ENCODE results near the gene TESMIN. TPM values are rescaled to one million over a fixed set of nuclear protein-coding genes. Genes with fewer than 3 reads are reported as not detected.

TESMIN gene
- total RNA-seq, 4 donors from 2014 or later: 1.2 to 57.4 (median 1.6) TPM; not detected in 1

GRCh38 chr11:68767672-68768071, 16.4 kb upstream of the TESMIN start:
- no peak for DNase-seq
- Histone ChIP-seq H3K4me3 (no peak overlapping the region), H3K4me1 (no peaks in the 10 kb centered on the region), H3K27me3 (no peaks in the 10 kb centered on the region), H3K27ac (no peak overlapping the region), H3K36me3 (no peaks in the 10 kb centered on the region), H3K9me3 (no peaks in the 10 kb centered on the region)
- TF ChIP-seq, protein P1, sequence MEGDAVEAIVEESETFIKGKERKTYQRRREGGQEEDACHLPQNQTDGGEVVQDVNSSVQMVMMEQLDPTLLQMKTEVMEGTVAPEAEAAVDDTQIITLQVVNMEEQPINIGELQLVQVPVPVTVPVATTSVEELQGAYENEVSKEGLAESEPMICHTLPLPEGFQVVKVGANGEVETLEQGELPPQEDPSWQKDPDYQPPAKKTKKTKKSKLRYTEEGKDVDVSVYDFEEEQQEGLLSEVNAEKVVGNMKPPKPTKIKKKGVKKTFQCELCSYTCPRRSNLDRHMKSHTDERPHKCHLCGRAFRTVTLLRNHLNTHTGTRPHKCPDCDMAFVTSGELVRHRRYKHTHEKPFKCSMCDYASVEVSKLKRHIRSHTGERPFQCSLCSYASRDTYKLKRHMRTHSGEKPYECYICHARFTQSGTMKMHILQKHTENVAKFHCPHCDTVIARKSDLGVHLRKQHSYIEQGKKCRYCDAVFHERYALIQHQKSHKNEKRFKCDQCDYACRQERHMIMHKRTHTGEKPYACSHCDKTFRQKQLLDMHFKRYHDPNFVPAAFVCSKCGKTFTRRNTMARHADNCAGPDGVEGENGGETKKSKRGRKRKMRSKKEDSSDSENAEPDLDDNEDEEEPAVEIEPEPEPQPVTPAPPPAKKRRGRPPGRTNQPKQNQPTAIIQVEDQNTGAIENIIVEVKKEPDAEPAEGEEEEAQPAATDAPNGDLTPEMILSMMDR (IDR thresholded peaks at IDR 0.05): no peak
- no peak for TF ChIP-seq POLR2A (IDR thresholded peaks at IDR 0.05)
- intact Hi-C loops (cut with DNase I; ENCODE audit: low total_unique reads): no loop called here

GRCh38 chr11:68766786-68767185, 15.5 kb upstream of the TESMIN start:
- intact Hi-C loops (cut with DNase I; ENCODE audit: low total_unique reads): no loop called here
- no peak overlapping the region for H3K4me3 ChIP-seq
- no peaks in the 10 kb centered on the region for H3K9me3 ChIP-seq
- no peaks in the 10 kb centered on the region for H3K27me3 ChIP-seq
- H3K36me3 ChIP-seq: no peaks in the 10 kb centered on the region
- no peaks in the 10 kb centered on the region for H3K4me1 ChIP-seq
- no peak for DNase-seq
- TF ChIP-seq, protein P1 (IDR thresholded peaks at IDR 0.05): no peak
- no peak for TF ChIP-seq POLR2A (IDR thresholded peaks at IDR 0.05)
- H3K27ac ChIP-seq: no peak overlapping the region

DNA sequence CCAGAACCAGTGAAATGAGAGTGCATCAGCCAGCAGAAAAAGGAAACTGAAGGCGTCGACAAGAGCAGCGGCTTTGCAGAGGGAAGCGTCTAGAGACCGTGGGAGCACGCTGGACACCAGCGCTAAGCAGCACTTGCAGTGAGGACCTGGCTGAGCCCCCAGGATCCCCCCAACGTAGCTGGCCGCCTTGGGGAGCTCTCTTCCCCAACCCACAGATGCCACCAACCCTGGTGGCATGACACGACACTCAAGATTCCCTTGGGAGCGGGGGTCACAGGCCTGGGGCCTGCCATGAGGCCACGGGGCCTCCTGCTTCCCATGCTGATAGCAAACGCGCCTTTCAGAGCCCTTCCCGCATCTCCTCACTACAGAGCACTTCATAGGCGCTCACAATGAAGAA, 13.4 kb upstream of the TESMIN start:
- intact Hi-C loops (cut with DNase I; ENCODE audit: low total_unique reads): no loop called here
- Histone ChIP-seq H3K4me1 (no peaks in the 10 kb centered on the region), H3K27me3 (no peaks in the 10 kb centered on the region), H3K9me3 (no peaks in the 10 kb centered on the region), H3K27ac (no peak overlapping the region), H3K36me3 (no peaks in the 10 kb centered on the region), H3K4me3 (no peak overlapping the region)
- DNase-seq: no peak
- TF ChIP-seq, protein P1 (IDR thresholded peaks at IDR 0.05): no peak
- no peak for TF ChIP-seq POLR2A (IDR thresholded peaks at IDR 0.05)

- no peaks in the 10 kb centered on the region for H3K27me3 ChIP-seq
- H3K4me3 ChIP-seq: no peak overlapping the region
- H3K9me3 ChIP-seq: no peaks in the 10 kb centered on the region
- no peak for DNase-seq
- intact Hi-C loops (cut with DNase I; ENCODE audit: low total_unique reads): no loop called here
- H3K36me3 ChIP-seq: no peaks in the 10 kb centered on the region
- TF ChIP-seq, protein P1 (IDR thresholded peaks at IDR 0.05): no peak
- TF ChIP-seq POLR2A (IDR thresholded peaks at IDR 0.05): no peak
- no peaks in the 10 kb centered on the region for H3K4me1 ChIP-seq
- no peak overlapping the region for H3K27ac ChIP-seq
Measured at GRCh38 chr11:68763926-68764657, 12.8 kb upstream of the TESMIN start.

- Histone ChIP-seq H3K4me3 (no peak overlapping the region), H3K9me3 (no peaks in the 10 kb centered on the region), H3K4me1 (no peaks in the 10 kb centered on the region), H3K27me3 (no peaks in the 10 kb centered on the region), H3K36me3 (no peaks in the 10 kb centered on the region), H3K27ac (no peak overlapping the region)
- intact Hi-C loops (cut with DNase I; ENCODE audit: low total_unique reads): no loop called here
- DNase-seq: no peak
- no peak for TF ChIP-seq POLR2A (IDR thresholded peaks at IDR 0.05)
- TF ChIP-seq, protein P1 (IDR thresholded peaks at IDR 0.05): no peak
Measured at GRCh38 chr11:68763181-68763721, 11.9 kb upstream of the TESMIN start.
